ENCODE data around the gene PLPPR3. TPM values are rescaled to one million over a fixed set of nuclear protein-coding genes. Genes with fewer than 3 reads are reported as not detected.
"Not testable (repeated sequence)": the region's sequence is repeated elsewhere in the genome, so short reads cannot be mapped to it uniquely, and the experiment has no call there.

The PLPPR3 gene
- total RNA-seq, 6 experiments from 2014 or later, result 0.09 TPM; not detected in 5

DNA sequence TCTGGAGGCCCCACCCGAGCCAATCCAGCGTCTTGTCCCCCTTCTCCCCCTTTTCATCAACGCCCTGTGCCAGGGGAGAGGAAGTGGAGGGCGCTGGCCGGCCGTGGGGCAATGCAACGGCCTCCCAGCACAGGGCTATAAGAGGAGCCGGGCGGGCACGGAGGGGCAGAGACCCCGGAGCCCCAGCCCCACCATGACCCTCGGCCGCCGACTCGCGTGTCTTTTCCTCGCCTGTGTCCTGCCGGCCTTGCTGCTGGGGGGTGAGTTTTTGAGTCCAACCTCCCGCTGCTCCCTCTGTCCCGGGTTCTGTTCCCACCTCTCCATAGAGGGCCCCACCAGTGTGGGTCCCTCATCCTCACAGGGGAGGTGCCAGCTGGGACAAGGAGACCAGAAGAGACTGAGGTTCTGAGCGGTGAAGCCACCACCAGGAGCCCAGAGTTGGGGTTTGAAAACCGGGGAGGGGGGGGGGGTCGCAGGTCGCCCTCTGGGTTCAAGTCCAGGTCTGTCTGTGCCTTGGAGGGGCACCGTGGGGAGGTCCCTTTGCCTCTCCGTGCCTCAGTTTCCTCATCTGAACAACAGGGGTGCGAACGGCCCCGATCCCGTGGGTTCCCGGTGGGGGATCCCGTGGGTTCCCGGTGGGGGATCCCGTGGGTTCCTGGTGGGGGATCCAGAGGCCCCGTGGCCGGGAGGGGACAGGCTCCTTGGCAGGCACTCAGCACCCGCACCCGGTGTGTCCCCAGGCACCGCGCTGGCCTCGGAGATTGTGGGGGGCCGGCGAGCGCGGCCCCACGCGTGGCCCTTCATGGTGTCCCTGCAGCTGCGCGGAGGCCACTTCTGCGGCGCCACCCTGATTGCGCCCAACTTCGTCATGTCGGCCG lies 30.6 kb upstream of the PLPPR3 start, which contains the start of gene ELANE:
TSS of gene ELANE (plus strand) at position 168 of the 878 bp plus-strand sequence. CDS start at position 194, 26 bp downstream.
- peaks cover under 1% of the 10 kb centered on the region; the same call in 1 of the 2 replicates for H3K27me3 Mint-ChIP-seq (ENCODE audit: insufficient read depth)
- TF ChIP-seq, protein P1, sequence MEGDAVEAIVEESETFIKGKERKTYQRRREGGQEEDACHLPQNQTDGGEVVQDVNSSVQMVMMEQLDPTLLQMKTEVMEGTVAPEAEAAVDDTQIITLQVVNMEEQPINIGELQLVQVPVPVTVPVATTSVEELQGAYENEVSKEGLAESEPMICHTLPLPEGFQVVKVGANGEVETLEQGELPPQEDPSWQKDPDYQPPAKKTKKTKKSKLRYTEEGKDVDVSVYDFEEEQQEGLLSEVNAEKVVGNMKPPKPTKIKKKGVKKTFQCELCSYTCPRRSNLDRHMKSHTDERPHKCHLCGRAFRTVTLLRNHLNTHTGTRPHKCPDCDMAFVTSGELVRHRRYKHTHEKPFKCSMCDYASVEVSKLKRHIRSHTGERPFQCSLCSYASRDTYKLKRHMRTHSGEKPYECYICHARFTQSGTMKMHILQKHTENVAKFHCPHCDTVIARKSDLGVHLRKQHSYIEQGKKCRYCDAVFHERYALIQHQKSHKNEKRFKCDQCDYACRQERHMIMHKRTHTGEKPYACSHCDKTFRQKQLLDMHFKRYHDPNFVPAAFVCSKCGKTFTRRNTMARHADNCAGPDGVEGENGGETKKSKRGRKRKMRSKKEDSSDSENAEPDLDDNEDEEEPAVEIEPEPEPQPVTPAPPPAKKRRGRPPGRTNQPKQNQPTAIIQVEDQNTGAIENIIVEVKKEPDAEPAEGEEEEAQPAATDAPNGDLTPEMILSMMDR (IDR thresholded peaks at IDR 0.05), result no peak
- H3K36me3 Mint-ChIP-seq (ENCODE audit: low read depth), result no peaks in the 10 kb centered on the region
- no peak within 1 kb of the TSS for H3K4me3 Mint-ChIP-seq
- H3K4me1 Mint-ChIP-seq (ENCODE audit: low read depth), result no peaks in the 10 kb centered on the region
- H3K9me3 Mint-ChIP-seq, result no peaks in the 10 kb centered on the region
- no peak for DNase-seq
- no peak within 1 kb of the TSS; the same call in 1 of the 2 replicates for H3K27ac Mint-ChIP-seq

DNA sequence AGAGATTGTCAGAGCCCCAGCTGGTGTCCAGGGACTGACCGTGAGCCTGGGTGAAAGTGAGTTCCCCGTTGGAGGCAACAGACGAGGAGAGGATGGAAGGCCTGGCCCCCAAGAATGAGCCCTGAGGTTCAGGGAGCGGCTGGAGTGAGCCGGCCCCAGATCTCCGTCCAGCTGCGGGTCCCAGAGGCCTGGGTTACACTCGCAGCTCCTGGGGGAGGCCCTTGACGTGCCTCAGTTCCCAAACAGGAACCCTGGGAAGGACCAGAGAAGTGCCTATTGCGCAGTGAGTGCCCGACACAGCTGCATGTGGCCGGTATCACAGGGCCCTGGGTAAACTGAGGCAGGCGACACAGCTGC lies 29.2 kb upstream of the PLPPR3 start:
- TF ChIP-seq, protein P1 (IDR thresholded peaks at IDR 0.05), result no peak
- DNase-seq, result no peak
- peaks cover 8% of the 10 kb centered on the region for H3K27me3 Mint-ChIP-seq (ENCODE audit: insufficient read depth)
- no peaks in the 10 kb centered on the region for H3K9me3 Mint-ChIP-seq
- no peak overlapping the region for H3K4me3 Mint-ChIP-seq
- H3K36me3 Mint-ChIP-seq (ENCODE audit: low read depth), result no peaks in the 10 kb centered on the region
- no peaks in the 10 kb centered on the region for H3K4me1 Mint-ChIP-seq (ENCODE audit: low read depth)
- peak overlapping the region; percentile 54 for H3K27ac Mint-ChIP-seq

DNA sequence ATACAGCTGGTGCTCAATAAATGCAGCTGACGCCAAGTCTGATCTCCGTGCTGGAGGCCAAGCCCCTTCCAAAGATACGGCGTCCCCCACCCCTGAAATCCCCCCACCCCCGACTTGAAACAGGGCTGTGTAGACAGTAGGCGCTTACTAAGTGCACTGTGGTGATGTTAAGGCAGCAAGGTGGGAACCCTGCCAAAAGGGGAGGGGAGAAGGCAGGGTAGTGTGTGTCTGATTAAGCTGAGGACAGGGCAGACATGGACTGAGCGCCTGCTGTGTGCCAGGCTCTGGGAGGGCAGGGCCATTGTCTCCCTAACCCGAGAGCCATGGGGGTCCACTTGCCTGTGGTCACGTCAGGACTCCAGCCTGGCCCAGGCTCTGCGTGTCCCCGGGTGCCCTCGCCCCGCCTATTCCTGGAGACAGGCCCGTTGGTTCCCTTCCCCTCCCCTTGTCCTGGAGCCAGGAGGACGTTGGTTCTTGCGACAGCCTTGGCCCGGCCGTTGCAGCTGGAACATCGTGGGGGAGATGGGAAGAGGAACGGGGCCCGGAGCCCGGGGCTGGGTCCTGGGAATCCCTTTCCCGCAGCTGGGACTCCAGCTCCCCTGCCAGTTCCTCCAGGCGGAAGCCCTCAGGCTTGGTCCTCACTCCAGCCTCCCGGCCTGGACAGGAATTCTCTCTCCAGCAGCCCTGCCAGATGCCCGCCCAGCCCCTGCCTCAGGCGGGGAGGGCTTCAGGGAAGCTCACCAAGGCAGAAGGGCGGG lies 28.6 kb upstream of the PLPPR3 start:
- H3K36me3 Mint-ChIP-seq (ENCODE audit: low read depth), result no peaks in the 10 kb centered on the region
- no peaks in the 10 kb centered on the region for H3K4me1 Mint-ChIP-seq (ENCODE audit: low read depth)
- DNase-seq, result peak; percentile 68
- H3K27me3 Mint-ChIP-seq (ENCODE audit: insufficient read depth), result peaks cover 12% of the 10 kb centered on the region
- peak overlapping the region; percentile 54 for H3K27ac Mint-ChIP-seq
- no peaks in the 10 kb centered on the region for H3K9me3 Mint-ChIP-seq
- H3K4me3 Mint-ChIP-seq, result no peak overlapping the region
- TF ChIP-seq, protein P1 (IDR thresholded peaks at IDR 0.05), result no peak

DNA sequence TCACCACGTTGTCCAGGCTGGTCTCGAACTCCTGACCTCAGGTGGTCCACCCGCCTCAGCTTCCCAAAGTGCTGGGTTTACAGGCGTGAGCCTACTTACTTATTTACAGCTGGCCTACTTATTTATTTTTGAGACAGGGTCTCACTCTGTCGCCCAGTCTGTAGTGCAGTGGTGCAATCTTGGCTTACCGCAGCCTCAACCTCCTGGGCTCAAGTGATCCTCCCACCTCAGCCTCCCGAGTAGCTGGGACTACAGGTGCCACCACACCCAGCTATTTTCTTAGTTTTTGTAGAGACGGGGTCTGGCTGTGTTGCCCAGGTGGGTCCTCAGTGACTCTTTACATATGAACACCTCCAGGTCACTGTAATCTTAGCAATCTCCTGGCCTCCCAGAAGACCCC lies 27.4 kb upstream of the PLPPR3 start:
- not testable (repeated sequence) for H3K27ac Mint-ChIP-seq; H3K36me3 Mint-ChIP-seq (ENCODE audit: low read depth); H3K4me1 Mint-ChIP-seq (ENCODE audit: low read depth); H3K4me3 Mint-ChIP-seq; H3K9me3 Mint-ChIP-seq; DNase-seq
- peaks cover 20% of the 10 kb centered on the region for H3K27me3 Mint-ChIP-seq (ENCODE audit: insufficient read depth)

GRCh38 chr19:848386-848921 lies 26.7 kb upstream of the PLPPR3 start:
- no peaks in the 10 kb centered on the region for H3K4me1 Mint-ChIP-seq (ENCODE audit: low read depth)
- no peak for DNase-seq
- H3K27me3 Mint-ChIP-seq (ENCODE audit: insufficient read depth), result peaks cover 20% of the 10 kb centered on the region
- H3K4me3 Mint-ChIP-seq, result no peak overlapping the region
- no peak overlapping the region for H3K27ac Mint-ChIP-seq
- TF ChIP-seq, protein P1 (IDR thresholded peaks at IDR 0.05), result no peak
- no peaks in the 10 kb centered on the region for H3K36me3 Mint-ChIP-seq (ENCODE audit: low read depth)
- H3K9me3 Mint-ChIP-seq, result no peaks in the 10 kb centered on the region

All from HFFc6 (cell line).